Activated CD8-positive, alpha-beta memory T cell treated with anti-CD3 and anti-CD28 coated beads for 48 hours (primary cell): ENCODE results near the gene QRFPR.
"Not testable (repeated sequence)": the region's sequence is repeated elsewhere in the genome, so short reads cannot be mapped to it uniquely, and the experiment has no call there.

Experiments used
- DNase-seq, 3 experiments: peaks; one replicate each; pipeline ENCODE4 v3.0.0-alpha.2; 2020; ENCODE audit warnings: low read depth in 2 of 3, low spot score in 2 of 3

The QRFPR gene

GRCh38 chr4:121380776-121381462 is at the start of gene QRFPR:
Gene QRFPR (minus strand): TSS chr4:121381018. CDS start chr4:121380647, 371 bp downstream.
- DNase-seq: no peak

GRCh38 chr4:121428721-121429120 is 47.9 kb upstream of the QRFPR start:
- DNase-seq: no peak

- no peak for DNase-seq
Measured at GRCh38 chr4:121421594-121421993, 40.8 kb upstream of the QRFPR start.

- no peak for DNase-seq
Measured at GRCh38 chr4:121411151-121411744, 30.4 kb upstream of the QRFPR start.

GRCh38 chr4:121408567-121408966 is 27.7 kb upstream of the QRFPR start:
- DNase-seq: not testable (repeated sequence)

GRCh38 chr4:121400632-121401031 is 19.8 kb upstream of the QRFPR start:
- DNase-seq: no peak

GRCh38 chr4:121397941-121398601 is 17.3 kb upstream of the QRFPR start:
- DNase-seq: no peak

GRCh38 chr4:121397434-121397833 is 16.6 kb upstream of the QRFPR start:
- no peak for DNase-seq

GRCh38 chr4:121392426-121393086 is 11.7 kb upstream of the QRFPR start:
- no peak for DNase-seq

GRCh38 chr4:121390335-121390734 is 9.5 kb upstream of the QRFPR start:
- no peak for DNase-seq

- DNase-seq: no peak
Measured at GRCh38 chr4:121379276-121379675, 1.5 kb downstream of the QRFPR start.

GRCh38 chr4:121377076-121377475 is 3.7 kb downstream of the QRFPR start:
- no peak for DNase-seq

- DNase-seq: no peak
Measured at GRCh38 chr4:121376556-121376955, 4.3 kb downstream of the QRFPR start.

GRCh38 chr4:121376097-121376496 is 4.7 kb downstream of the QRFPR start:
- DNase-seq: no peak

GRCh38 chr4:121375262-121375661 is 5.6 kb downstream of the QRFPR start:
- DNase-seq: no peak

GRCh38 chr4:121373841-121374240 is 7.0 kb downstream of the QRFPR start:
- no peak for DNase-seq

GRCh38 chr4:121370729-121371325 is 10.0 kb downstream of the QRFPR start:
- DNase-seq: no peak

GRCh38 chr4:121360495-121360894 is 20.3 kb downstream of the QRFPR start:
- DNase-seq: no peak

- DNase-seq: no peak
Measured at GRCh38 chr4:121358473-121358872, 22.3 kb downstream of the QRFPR start.

- no peak for DNase-seq
Measured at GRCh38 chr4:121353213-121353612, 27.6 kb downstream of the QRFPR start.

- DNase-seq: no peak
Measured at GRCh38 chr4:121344098-121344497, 36.7 kb downstream of the QRFPR start.
